ENCODE data around the gene PDE6G.
A peak's percentile ranks its signal among the peaks of the same experiment; 100 is the strongest.
"Not testable (repeated sequence)": the region's sequence is repeated elsewhere in the genome, so short reads cannot be mapped to it uniquely, and the experiment has no call there.

The PDE6G gene

GRCh38 chr17:81644496-81644895 lies 11.8 kb downstream of the PDE6G start:
- no peaks in the 10 kb centered on the region for H3K4me1 ChIP-seq
- in situ Hi-C loops (cut with MboI; ENCODE audit: low sequenced_read_pairs): no loop called here
- H3K9me3 ChIP-seq: no peaks in the 10 kb centered on the region
- no peak overlapping the region for H3K4me3 ChIP-seq
- DNase-seq (ENCODE audit: low spot score in 2 of 2): no peak
- no peaks in the 10 kb centered on the region for H3K27me3 ChIP-seq (ENCODE audit: low read depth)
- H3K36me3 ChIP-seq (replicated peaks): no peaks in the 10 kb centered on the region

- Histone ChIP-seq H3K27me3 (ENCODE audit: low read depth) (no peaks in the 10 kb centered on the region), H3K9me3 (no peaks in the 10 kb centered on the region), H3K4me1 (no peaks in the 10 kb centered on the region), H3K36me3 (replicated peaks) (no peaks in the 10 kb centered on the region), H3K4me3 (no peak overlapping the region)
- in situ Hi-C loops (cut with MboI; ENCODE audit: low sequenced_read_pairs): no loop called here
- no peak for DNase-seq (ENCODE audit: low spot score in 2 of 2)
Observed at GRCh38 chr17:81641825-81642489, 14.4 kb downstream of the PDE6G start.

GRCh38 chr17:81640011-81640410 lies 16.3 kb downstream of the PDE6G start:
- Histone ChIP-seq H3K4me3 (no peak overlapping the region), H3K9me3 (no peaks in the 10 kb centered on the region), H3K36me3 (replicated peaks) (no peaks in the 10 kb centered on the region), H3K4me1 (peaks cover 8% of the 10 kb centered on the region), H3K27me3 (ENCODE audit: low read depth) (no peaks in the 10 kb centered on the region)
- no peak for DNase-seq (ENCODE audit: low spot score in 2 of 2)
- in situ Hi-C loops (cut with MboI; ENCODE audit: low sequenced_read_pairs): no loop called here

GRCh38 chr17:81638683-81639082 lies 17.7 kb downstream of the PDE6G start:
- DNase-seq (ENCODE audit: low spot score in 2 of 2): no peak
- in situ Hi-C loops (cut with MboI; ENCODE audit: low sequenced_read_pairs): no loop called here

GRCh38 chr17:81636505-81637288 lies 19.6 kb downstream of the PDE6G start, which contains the start of the genes NPLOC4 and TSPAN10:
NPLOC4 (minus strand) TSS chr17:81637112; CDS start chr17:81636930, 182 bp downstream.
TSPAN10 (plus strand) TSS chr17:81637196; CDS start chr17:81642413, 5,217 bp downstream.
- H3K4me3 ChIP-seq: peak within 1 kb of the TSS; percentile 76

More at GRCh38 chr17:81638683-81639082, 17.7 kb downstream of the PDE6G start:
- H3K4me3 ChIP-seq: no peak overlapping the region
- H3K9me3 ChIP-seq: no peaks in the 10 kb centered on the region
- H3K36me3 ChIP-seq (replicated peaks): no peaks in the 10 kb centered on the region
- H3K4me1 ChIP-seq: peaks cover 8% of the 10 kb centered on the region
- H3K27me3 ChIP-seq (ENCODE audit: low read depth): no peaks in the 10 kb centered on the region

GRCh38 chr17:81635973-81636504 lies 20.3 kb downstream of the PDE6G start:
- H3K27me3 ChIP-seq (ENCODE audit: low read depth): no peaks in the 10 kb centered on the region
- no peak for DNase-seq (ENCODE audit: low spot score in 2 of 2)
- peak overlapping the region; percentile 76 for H3K4me3 ChIP-seq
- no peaks in the 10 kb centered on the region; the same call in 1 of the 2 replicates for H3K36me3 ChIP-seq (replicated peaks)
- no peaks in the 10 kb centered on the region for H3K9me3 ChIP-seq
- in situ Hi-C loops (cut with MboI; ENCODE audit: low sequenced_read_pairs): no loop called here
- H3K4me1 ChIP-seq: peaks cover 8% of the 10 kb centered on the region

More at GRCh38 chr17:81636505-81637288, 19.6 kb downstream of the PDE6G start, which contains the start of the genes NPLOC4 and TSPAN10:
- no peaks in the 10 kb centered on the region for H3K9me3 ChIP-seq
- DNase-seq (ENCODE audit: low spot score in 2 of 2): peak; percentile 79 to 91
- H3K27me3 ChIP-seq (ENCODE audit: low read depth): no peaks in the 10 kb centered on the region
- no peaks in the 10 kb centered on the region for H3K36me3 ChIP-seq (replicated peaks)
- peaks cover 8% of the 10 kb centered on the region for H3K4me1 ChIP-seq
- in situ Hi-C loops (cut with MboI; ENCODE audit: low sequenced_read_pairs): no loop called here

- H3K36me3 ChIP-seq (replicated peaks): no peaks in the 10 kb centered on the region; the same call in 1 of the 2 replicates
- in situ Hi-C loops (cut with MboI; ENCODE audit: low sequenced_read_pairs): no loop called here
- no peaks in the 10 kb centered on the region for H3K9me3 ChIP-seq
- peak overlapping the region; percentile 76 for H3K4me3 ChIP-seq
- DNase-seq (ENCODE audit: low spot score in 2 of 2): no peak
- no peaks in the 10 kb centered on the region for H3K27me3 ChIP-seq (ENCODE audit: low read depth)
- peaks cover 8% of the 10 kb centered on the region for H3K4me1 ChIP-seq
Observed at GRCh38 chr17:81635431-81635830, 20.9 kb downstream of the PDE6G start.

- no peaks in the 10 kb centered on the region for H3K9me3 ChIP-seq
- peaks cover 32% of the 10 kb centered on the region for H3K36me3 ChIP-seq (replicated peaks)
- H3K4me3 ChIP-seq: no peak overlapping the region
- DNase-seq (ENCODE audit: low spot score in 2 of 2): no peak
- no peaks in the 10 kb centered on the region for H3K27me3 ChIP-seq (ENCODE audit: low read depth)
- in situ Hi-C loops (cut with MboI; ENCODE audit: low sequenced_read_pairs): no loop called here
- peaks cover 8% of the 10 kb centered on the region for H3K4me1 ChIP-seq
Observed at GRCh38 chr17:81631482-81631881, 24.9 kb downstream of the PDE6G start.

- no peaks in the 10 kb centered on the region for H3K27me3 ChIP-seq (ENCODE audit: low read depth)
- peaks cover under 1% of the 10 kb centered on the region; the same call in 1 of the 2 replicates for H3K4me1 ChIP-seq
- no peak overlapping the region for H3K4me3 ChIP-seq
- peaks cover 41% of the 10 kb centered on the region for H3K36me3 ChIP-seq (replicated peaks)
- no peaks in the 10 kb centered on the region for H3K9me3 ChIP-seq
- in situ Hi-C loops (cut with MboI; ENCODE audit: low sequenced_read_pairs): no loop called here
- no peak for DNase-seq (ENCODE audit: low spot score in 2 of 2)
Observed at GRCh38 chr17:81630274-81630673, 26.1 kb downstream of the PDE6G start.

GRCh38 chr17:81621494-81622130 lies 34.7 kb downstream of the PDE6G start:
- H3K4me3 ChIP-seq: no peak overlapping the region
- no peaks in the 10 kb centered on the region for H3K4me1 ChIP-seq
- no peaks in the 10 kb centered on the region for H3K27me3 ChIP-seq (ENCODE audit: low read depth)
- no peak for DNase-seq (ENCODE audit: low spot score in 2 of 2)
- peaks cover 78% of the 10 kb centered on the region for H3K36me3 ChIP-seq (replicated peaks)
- in situ Hi-C loops (cut with MboI; ENCODE audit: low sequenced_read_pairs): no loop called here
- H3K9me3 ChIP-seq: no peaks in the 10 kb centered on the region

GRCh38 chr17:81618307-81618706 lies 38.0 kb downstream of the PDE6G start:
- H3K4me1 ChIP-seq; H3K4me3 ChIP-seq; H3K27me3 ChIP-seq (ENCODE audit: low read depth); in situ Hi-C loops (cut with MboI; ENCODE audit: low sequenced_read_pairs); H3K9me3 ChIP-seq; DNase-seq (ENCODE audit: low spot score in 2 of 2): not testable (repeated sequence)
- H3K36me3 ChIP-seq (replicated peaks): peaks cover 65% of the 10 kb centered on the region

GRCh38 chr17:81616877-81617276 lies 39.5 kb downstream of the PDE6G start:
- Histone ChIP-seq H3K9me3 (no peaks in the 10 kb centered on the region), H3K4me1 (no peaks in the 10 kb centered on the region), H3K4me3 (no peak overlapping the region), H3K27me3 (ENCODE audit: low read depth) (no peaks in the 10 kb centered on the region), H3K36me3 (replicated peaks) (peaks cover 61% of the 10 kb centered on the region)
- DNase-seq (ENCODE audit: low spot score in 2 of 2): no peak
- in situ Hi-C loops (cut with MboI; ENCODE audit: low sequenced_read_pairs): no loop called here

- Histone ChIP-seq H3K36me3 (replicated peaks) (peaks cover 50% of the 10 kb centered on the region), H3K9me3 (no peaks in the 10 kb centered on the region), H3K4me3 (no peak overlapping the region), H3K27me3 (ENCODE audit: low read depth) (no peaks in the 10 kb centered on the region), H3K4me1 (no peaks in the 10 kb centered on the region)
- no peak for DNase-seq (ENCODE audit: low spot score in 2 of 2)
- in situ Hi-C loops (cut with MboI; ENCODE audit: low sequenced_read_pairs): no loop called here
Observed at GRCh38 chr17:81615401-81615930, 40.9 kb downstream of the PDE6G start.
